Panc1 (cell line): Measurements from ENCODE around the gene KRTAP10-2. TPM values are rescaled to one million over a fixed set of nuclear protein-coding genes. Genes with fewer than 3 reads are reported as not detected.

Source experiments
- ATAC-seq: fragments of 200-7000 bp; cut with Tn5 transposase; 2 replicates; pipeline ENCODE4 v1.9.1; 2020; ENCODE audit warnings: mild to moderate bottlenecking, moderate library complexity
- BruUV-seq: library from RNA; stranded (reverse); fragments of 400-500 nt; replicated peaks from 2 replicates; lab custom pipeline; 2021; lab: Mats Ljungman, UMichigan
- CTCF ChIA-PET: fragments of 300-600 bp; sonication (Branson Sonifier 250); formaldehyde crosslinking; loops from one replicate; lab custom pipeline; 2022; ENCODE audit warnings: antibody characterized with exemption; lab: Charles Lee
- POLR2A ChIA-PET: fragments of 300-600 bp; sonication (Branson Sonifier 250); formaldehyde crosslinking; loops from one replicate; lab custom pipeline; 2022; ENCODE audit warnings: antibody characterized with exemption; lab: Charles Lee
- DNase-seq: peaks from one replicate; pipeline ENCODE4 v3.0.0-alpha.2; 2010; ENCODE audit warnings: low read depth, low spot score
- H3K27ac ChIP-seq: 2 replicates; pipeline ENCODE4 v1.5.1; 2011; ENCODE audit warnings: mild to moderate bottlenecking, low read length, inconsistent platforms
- H3K27me3 ChIP-seq: fragments of 200-500 bp; sonication (Bioruptor generic); 2 replicates; pipeline ENCODE4 v1.6.0; 2014; ENCODE audit warnings: low read length, inconsistent platforms; ENCODE audit not compliant: control insufficient read depth, insufficient read depth
- H3K36me3 ChIP-seq: fragments of 200-500 bp; sonication (Bioruptor generic); 2 replicates; pipeline ENCODE4 v1.5.1; 2014; ENCODE audit warnings: inconsistent platforms, mild to moderate bottlenecking, low read length, moderate library complexity; ENCODE audit not compliant: control insufficient read depth, insufficient read depth
- H3K4me1 ChIP-seq: 2 replicates; pipeline ENCODE4 v1.5.1; 2011; ENCODE audit warnings: inconsistent platforms, mild to moderate bottlenecking, low read length, moderate library complexity; ENCODE audit not compliant: control insufficient read depth, insufficient read depth
- H3K4me3 ChIP-seq, 2 experiments: 2 replicates each; pipeline ENCODE4 v1.5.1; 2011 to 2012; ENCODE audit warnings: low read depth in 2 of 2, low read length in 2 of 2, mild to moderate bottlenecking in 2 of 2, inconsistent platforms in 1 of 2, moderate library complexity in 1 of 2
- H3K9me3 ChIP-seq: fragments of 200-500 bp; sonication (Bioruptor generic); 2 replicates; pipeline ENCODE4 v1.5.1; 2014; ENCODE audit warnings: low read depth, mild to moderate bottlenecking, inconsistent platforms, low read length, moderate library complexity; ENCODE audit not compliant: control insufficient read depth, insufficient read depth
- CTCF ChIP-seq: fragments of 450-650 bp; IDR thresholded peaks from 2 replicates; pipeline ENCODE4 v1.5.1; 2017; ENCODE audit warnings: mild to moderate bottlenecking
- POLR2AphosphoS5 ChIP-seq: IDR thresholded peaks from 2 replicates; pipeline ENCODE4 v1.6.1; 2012; ENCODE audit warnings: mild to moderate bottlenecking, low read depth, low read length, moderate library complexity
- REST ChIP-seq, 2 experiments: IDR thresholded peaks; 2 replicates each; pipeline ENCODE4 v1.6.1; 2011 to 2012; ENCODE audit warnings: low read depth in 2 of 2, control low read depth in 1 of 2, low read length in 1 of 2, mild to moderate bottlenecking in 1 of 2, moderate library complexity in 1 of 2; ENCODE audit not compliant: insufficient read depth in 1 of 2
- SIN3A ChIP-seq: IDR thresholded peaks from 2 replicates; pipeline ENCODE4 v1.6.1; 2012; ENCODE audit warnings: low read depth, mild to moderate bottlenecking, low read length, moderate library complexity, borderline replicate concordance; ENCODE audit not compliant: insufficient read depth
- TCF7L2 ChIP-seq: IDR thresholded peaks from 2 replicates; pipeline ENCODE4 v1.6.1; 2011; ENCODE audit warnings: mild to moderate bottlenecking, low read depth, low read length, inconsistent platforms
- in situ Hi-C: cut with HindIII; loops from 2 replicates; pipeline ENCODE4 v1.10.0; 2016; ENCODE audit warnings: low sequenced_read_pairs, low pct_unique_long_range_greater_than_20kb
- intact Hi-C: fragments of 100-400 bp; cut with micrococcal nuclease; formaldehyde crosslinking; loops from one replicate; pipeline ENCODE4 v1.10.0; 2022; ENCODE audit not compliant: unreplicated experiment
- total RNA-seq: library from RNA; stranded (reverse); gene quantifications from one replicate; pipeline ENCODE4 v1.2.1, GENCODE V29; 2021; ENCODE audit not compliant: unreplicated experiment

Gene KRTAP10-2
- total RNA-seq, 1 experiment from 2014 or later = not detected

GRCh38 chr21:44594406-44594916, 43.2 kb upstream of the KRTAP10-2 start:
- Histone ChIP-seq H3K4me3 (no peak overlapping the region), H3K27ac (no peak overlapping the region), H3K4me1 (no peaks in the 10 kb centered on the region; the same call in 1 of the 2 replicates), H3K36me3 (no peaks in the 10 kb centered on the region), H3K9me3 (no peaks in the 10 kb centered on the region), H3K27me3 (no peaks in the 10 kb centered on the region)
- no peak for ATAC-seq
- in situ Hi-C loops (no loop called here), intact Hi-C loops (no loop called here)
- TF ChIP-seq CTCF (no peak), POLR2AphosphoS5 (no peak), TCF7L2 (no peak), REST (IDR thresholded peaks at IDR 0.05; ENCODE audit: insufficient read depth in 1 of 2, low read depth in 2 of 2, low read length in 1 of 2) (no peak), SIN3A (no peak)
- BruUV-seq = no TSS peak
- no peak for DNase-seq
- ChIA-PET CTCF (interaction anchor here (0.7 kb wide), 1 partner anchor 150 kb away, joined by 3 read pairs; no protein-coding TSS in a partner anchor), POLR2A (no interaction called here)

GRCh38 chr21:44593598-44594405, 42.5 kb upstream of the KRTAP10-2 start:
- no peaks in the 10 kb centered on the region for H3K36me3 ChIP-seq
- no peaks in the 10 kb centered on the region for H3K27me3 ChIP-seq
- no peak overlapping the region for H3K4me3 ChIP-seq
- intact Hi-C loops (no loop called here), in situ Hi-C loops (no loop called here)
- no TSS peak for BruUV-seq
- no peaks in the 10 kb centered on the region for H3K9me3 ChIP-seq
- TF ChIP-seq POLR2AphosphoS5 (no peak), SIN3A (no peak)
- no peak for ATAC-seq
- no peak for DNase-seq
- H3K27ac ChIP-seq = no peak overlapping the region
- CTCF ChIA-PET = interaction anchor here (0.7 kb wide), 1 partner anchor 149 kb away, joined by 3 read pairs; no protein-coding TSS in a partner anchor
- POLR2A ChIA-PET = no interaction called here
- no peaks in the 10 kb centered on the region; the same call in 1 of the 2 replicates for H3K4me1 ChIP-seq
